SW480 (cell line): ENCODE measurements around the gene CTSW.

ENCODE experiments used
- DNase-seq: peaks from one replicate; pipeline ENCODE4 v3.0.0-alpha.2; 2016; ENCODE audit warnings: low spot score

CTSW gene

DNA sequence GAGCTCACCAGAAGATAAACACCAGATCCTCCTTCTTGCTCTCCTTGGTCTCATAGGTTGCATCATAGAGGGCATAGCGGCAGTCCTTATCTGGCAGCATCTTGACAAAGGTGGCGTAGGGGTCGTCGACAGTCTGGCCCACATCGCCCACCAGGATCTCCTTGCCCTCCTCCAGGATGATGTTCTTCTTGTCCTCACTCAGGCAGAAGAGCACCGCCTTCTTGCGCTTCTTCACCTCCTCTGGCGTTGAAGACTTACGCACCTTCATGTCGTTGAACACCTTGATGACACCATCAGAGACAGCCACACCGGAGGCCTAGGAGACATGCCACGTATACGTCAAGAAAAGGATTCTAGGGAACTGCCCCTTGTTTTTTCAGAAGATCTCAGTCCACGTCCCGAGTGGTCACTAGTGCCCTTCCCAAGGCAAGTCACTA, 23.7 kb upstream of the CTSW start:
- no peak for DNase-seq

DNA sequence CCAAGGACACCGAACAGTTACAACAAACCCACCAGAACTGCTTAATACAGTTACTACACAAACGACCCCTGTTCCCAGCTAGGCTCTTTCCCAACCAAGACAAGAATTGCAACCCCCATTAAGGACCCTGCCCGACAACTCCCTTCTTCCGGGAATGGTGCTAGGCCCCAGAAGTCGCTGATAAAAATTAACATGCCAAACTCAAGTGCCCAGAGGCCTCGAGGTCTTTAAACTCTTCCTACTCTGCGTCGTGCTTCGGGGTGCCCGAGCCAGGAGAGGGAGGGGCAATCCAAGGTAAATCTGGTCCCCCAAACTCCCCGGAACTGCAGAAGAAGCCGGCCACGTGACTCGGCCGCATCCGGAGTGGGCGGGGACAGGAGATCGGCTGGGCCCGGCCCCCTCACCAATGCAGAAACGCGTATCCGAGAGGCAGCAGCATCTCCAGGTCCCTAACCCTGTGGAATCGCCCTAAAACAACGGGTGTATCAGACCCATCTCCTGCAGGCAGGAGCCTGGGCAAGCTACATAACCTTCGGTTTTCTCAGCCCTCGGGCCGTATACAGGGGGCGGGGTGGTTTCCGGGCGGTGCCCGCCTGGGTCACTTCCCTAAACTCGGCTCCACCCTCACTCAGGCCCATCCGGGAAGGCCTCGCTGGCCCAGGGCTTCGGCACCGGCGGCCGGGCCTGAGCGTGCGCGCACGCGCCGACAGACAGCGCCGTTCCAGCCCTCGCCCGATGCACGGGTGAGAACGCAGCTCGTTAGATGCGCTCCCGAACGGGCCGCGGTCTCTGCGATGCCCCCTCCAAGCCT, 22.7 kb upstream of the CTSW start:
- DNase-seq, result peak; percentile 66

- DNase-seq, result no peak
Measured at GRCh38 chr11:65857500-65857852, 22.2 kb upstream of the CTSW start.

DNA sequence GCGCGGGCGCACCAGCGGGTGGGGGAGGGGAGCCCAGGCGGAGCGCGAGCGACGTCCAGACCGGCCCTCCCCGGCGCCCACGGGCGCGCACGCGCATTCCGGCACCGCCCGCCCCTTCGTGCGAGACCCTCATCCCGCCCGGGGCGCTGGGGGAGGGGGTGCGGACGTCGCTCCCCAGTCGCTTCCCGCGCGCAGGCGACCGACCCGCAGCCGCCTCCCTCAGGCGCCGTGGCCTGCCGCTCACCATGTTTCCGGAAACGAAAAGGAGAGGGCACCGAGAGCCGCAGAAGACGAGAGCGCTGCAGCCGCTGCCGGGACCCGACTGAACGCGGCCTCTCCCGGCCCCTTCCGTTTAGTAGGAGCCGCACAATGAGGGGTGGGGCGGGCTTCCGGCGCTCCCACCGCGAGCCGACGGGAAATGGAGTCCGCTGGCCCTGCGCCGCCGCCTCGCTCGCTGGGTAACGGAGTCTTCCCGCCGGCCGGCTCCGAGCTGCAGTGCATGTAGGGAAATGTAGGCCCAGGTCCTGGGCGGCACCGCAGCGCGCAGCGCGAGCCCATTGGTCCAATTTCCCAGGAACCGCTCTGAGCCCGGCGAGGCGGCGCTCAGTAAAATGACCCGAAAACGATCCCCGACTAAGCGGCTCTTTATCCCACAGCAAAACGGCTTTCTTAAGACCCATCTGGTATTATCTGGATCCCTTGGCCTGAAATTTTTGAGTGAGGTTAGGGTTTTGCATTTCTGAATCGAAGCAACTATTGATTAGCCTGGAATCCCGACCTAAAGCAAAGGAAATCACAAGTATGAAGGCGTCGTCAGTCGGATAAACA, 21.6 kb upstream of the CTSW start, which contains the start of gene CFL1:
Gene CFL1, minus strand, starts transcription at position 328 of the 828 bp plus-strand sequence. Its CDS starts 81 bp downstream, at position 247.
- DNase-seq, result peak; percentile 98

DNA sequence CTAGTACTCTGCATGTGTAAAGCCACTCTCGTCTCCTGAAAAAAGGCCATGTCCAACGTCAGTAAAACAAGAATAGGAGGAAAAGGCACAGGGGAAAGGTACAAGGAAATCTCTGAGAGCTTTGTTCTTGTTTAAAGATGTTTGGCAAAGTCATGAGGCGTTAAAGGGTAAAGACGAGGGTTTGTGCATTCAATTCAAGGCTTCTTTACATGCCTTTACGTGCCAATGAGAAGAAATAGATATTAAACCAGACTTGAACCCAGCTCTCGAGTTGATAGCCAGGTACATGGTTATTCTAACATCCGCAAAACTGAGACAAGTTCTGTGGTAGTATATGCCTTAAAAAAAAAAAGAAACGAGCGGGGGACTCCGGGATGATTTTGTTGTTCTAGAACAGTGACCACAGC, 21.0 kb upstream of the CTSW start:
- DNase-seq, result peak; percentile 58

GRCh38 chr11:65859095-65859811, 20.4 kb upstream of the CTSW start:
- DNase-seq, result peak; percentile 98

DNA sequence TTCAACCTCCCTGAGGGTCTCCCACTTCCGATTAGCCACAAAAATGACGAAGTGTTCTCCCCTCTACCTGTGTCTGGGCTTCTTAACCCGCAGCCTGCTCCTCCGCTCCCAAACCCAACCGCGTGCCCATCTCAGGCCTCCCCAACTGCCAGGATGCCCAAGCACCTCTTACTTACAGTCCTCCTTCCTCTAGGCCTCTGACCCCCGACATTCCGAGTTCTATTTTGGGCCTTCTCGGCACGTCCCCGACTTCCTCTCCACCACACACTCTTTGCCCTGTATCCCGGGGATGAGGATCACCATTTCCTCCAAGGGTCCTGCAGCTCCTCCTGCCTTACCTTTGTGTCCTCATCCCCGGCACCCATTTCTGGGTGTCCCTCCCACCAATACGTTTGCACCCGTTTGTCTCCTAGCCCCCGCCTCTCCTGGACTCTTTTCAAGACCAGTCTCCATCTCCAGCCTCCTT, 19.8 kb upstream of the CTSW start:
- peak; percentile 49 for DNase-seq

DNA sequence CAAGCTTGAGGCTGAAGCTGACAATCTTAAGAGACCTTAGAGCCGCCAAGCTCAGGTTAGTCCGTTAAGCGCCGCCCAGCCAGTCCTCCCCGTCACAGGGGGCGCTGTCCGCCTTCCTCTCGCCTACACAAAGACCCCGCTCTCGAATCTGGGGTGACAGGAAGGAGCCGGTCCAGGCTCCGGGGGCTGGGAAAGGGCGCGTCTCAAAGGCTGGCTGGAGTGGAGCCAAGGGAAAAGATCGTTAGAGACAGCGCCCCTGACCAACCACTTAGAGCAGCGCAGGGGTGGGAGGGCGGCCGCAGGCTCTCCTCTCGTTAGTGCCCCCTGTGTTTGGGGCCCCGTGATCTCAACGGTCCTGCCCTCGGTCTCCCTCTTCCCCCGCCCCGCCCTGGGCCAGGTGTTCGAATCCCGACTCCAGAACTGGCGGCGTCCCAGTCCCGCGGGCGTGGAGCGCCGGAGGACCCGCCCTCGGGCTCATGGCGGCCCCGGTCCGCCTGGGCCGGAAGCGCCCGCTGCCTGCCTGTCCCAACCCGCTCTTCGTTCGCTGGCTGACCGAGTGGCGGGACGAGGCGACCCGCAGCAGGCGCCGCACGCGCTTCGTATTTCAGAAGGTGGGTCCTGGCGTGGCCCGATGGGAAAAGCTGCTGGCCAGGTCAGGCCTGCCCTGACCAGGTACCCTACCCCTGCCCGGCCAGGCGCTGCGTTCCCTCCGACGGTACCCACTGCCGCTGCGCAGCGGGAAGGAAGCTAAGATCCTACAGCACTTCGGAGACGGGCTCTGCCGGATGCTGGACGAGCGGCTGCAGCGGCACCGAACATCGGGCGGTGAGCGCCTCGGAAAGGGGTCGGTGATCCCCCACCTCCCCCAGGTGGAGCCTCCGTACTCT, 19.1 kb upstream of the CTSW start, which contains the start of gene MUS81:
Gene MUS81, plus strand, starts transcription at position 156 of the 887 bp plus-strand sequence. Its CDS starts 321 bp downstream, at position 477.
- DNase-seq, result peak; percentile 98

- no peak for DNase-seq
Measured at GRCh38 chr11:65861165-65861505, 18.5 kb upstream of the CTSW start.

- DNase-seq, result no peak
Measured at GRCh38 chr11:65861533-65862183, 18.0 kb upstream of the CTSW start.

DNA sequence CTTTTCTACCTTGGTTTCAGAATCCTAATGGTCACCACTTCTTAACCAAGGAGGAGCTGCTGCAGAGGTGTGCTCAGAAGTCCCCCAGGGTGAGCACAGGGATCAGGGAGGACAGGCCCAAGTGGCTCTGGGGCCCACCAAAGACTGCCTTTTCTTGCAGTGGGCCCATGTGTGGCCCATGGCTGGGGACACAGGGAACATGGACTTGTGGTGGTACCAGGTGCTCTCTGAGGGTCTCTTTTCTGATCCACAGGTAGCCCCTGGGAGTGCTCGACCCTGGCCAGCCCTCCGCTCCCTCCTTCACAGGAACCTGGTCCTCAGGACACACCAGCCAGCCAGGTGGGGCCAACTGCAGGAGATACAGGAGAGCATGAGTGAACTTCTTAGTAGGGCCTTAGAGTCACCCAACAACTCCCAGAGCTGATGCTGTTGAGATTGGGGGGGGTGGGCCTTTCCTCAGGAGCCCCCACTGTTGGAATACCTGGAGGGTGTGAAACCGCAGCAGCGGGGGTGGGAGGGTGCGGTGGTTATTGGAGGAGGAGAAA, 17.4 kb upstream of the CTSW start:
- no peak for DNase-seq

- no peak for DNase-seq
Measured at GRCh38 chr11:65862941-65863888, 16.4 kb upstream of the CTSW start.

GRCh38 chr11:65863889-65864705, 15.5 kb upstream of the CTSW start:
- no peak for DNase-seq

DNA sequence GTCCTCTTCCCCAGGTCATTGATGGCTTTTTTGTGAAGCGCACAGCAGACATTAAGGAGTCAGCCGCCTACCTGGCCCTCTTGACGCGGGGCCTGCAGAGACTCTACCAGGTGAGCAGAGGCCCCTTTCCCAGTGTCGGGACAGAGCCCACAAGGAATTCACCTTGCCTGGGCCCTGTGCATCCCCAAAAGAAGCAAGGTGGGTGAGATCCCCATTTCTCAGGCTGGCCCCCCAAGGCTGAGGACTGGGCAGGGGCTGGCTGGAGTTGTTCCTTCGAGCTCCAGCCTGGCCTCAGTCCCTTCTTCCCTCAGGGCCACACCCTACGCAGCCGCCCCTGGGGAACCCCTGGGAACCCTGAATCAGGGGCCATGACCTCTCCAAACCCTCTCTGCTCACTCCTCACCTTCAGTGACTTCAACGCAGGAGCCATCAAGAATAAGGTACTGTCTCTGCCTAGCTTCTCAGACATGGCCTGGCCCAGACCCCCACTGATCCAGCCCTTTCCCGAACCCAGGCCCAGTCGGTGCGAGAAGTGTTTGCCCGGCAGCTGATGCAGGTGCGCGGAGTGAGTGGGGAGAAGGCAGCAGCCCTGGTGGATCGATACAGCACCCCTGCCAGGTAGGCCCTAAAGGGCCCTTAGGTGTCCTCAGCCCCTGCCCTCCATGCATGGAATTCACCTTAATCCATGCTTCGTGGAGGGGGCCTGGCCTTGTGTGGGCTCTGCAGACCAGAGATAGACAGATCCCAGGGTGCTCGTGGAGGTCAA, 14.7 kb upstream of the CTSW start:
- no peak for DNase-seq

DNA sequence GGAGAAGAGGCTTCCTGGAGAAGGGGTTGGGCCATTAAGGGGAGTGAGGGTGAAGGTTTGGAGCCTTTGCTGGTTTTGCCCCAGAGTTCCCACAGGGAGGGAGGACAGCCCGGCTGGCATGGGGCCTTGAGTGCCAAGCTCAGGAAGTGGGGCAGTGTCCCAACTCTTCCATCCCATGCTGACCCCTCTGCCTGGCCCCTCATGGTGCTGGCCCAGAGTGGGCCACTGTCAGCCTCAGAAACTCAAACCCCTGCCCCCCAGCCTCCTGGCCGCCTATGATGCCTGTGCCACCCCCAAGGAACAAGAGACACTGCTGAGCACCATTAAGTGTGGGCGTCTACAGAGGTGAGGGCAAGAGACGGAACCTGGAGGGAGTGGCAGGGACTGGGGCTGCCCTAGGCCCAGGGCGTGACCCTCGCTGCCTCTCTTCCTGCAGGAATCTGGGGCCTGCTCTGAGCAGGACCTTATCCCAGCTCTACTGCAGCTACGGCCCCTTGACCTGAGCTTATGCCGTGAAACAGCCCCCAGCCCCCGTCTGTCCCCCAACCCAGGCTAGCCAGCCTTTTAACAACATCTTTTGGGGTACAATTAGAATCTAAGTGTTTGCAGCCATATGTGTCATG, 14.0 kb upstream of the CTSW start:
- no peak for DNase-seq

DNA sequence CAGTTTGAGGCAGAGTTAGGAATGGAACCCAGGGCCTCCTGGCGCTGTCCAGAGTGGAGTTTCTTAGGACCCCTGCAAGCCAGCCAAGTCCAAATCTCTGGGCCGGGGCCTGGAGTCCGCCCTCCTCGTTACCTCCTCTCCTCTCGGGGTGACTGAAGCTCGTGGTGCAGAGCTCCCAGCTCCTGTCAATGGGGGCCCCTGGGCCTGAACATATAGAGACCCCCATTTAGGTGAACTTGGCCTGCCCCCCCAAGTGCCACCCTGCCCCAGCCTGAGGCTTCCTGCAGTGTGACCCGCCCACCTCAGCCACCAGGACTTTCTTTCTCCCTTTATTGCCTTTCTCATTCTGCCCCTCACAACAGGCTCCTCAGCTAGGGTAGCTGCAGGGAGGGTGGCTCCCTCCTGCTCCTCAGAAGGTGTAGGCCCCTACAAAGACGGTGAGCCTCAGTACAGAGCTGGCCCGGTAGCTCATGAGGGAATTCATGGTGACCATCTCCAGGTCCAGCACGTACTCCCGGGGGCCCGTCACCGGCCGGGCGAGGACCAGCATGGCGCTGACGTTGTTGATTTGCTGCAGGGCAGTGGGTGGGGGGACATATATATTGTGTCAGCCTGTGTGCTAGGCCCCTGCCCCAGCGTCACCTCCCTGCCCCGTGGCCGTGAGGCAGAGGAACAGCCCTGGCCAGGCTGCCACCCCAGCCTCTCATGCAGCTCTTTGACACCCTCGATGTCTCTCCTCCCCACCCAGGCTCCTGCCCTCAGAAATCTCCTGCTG, 12.9 kb upstream of the CTSW start:
- DNase-seq, result no peak
